Renal cortical epithelial cell (primary cell): Measurements from ENCODE around the gene RGS14. TPM values are rescaled to one million over a fixed set of nuclear protein-coding genes. Genes with fewer than 3 reads are reported as not detected.
"Not testable (repeated sequence)": the region's sequence is repeated elsewhere in the genome, so short reads cannot be mapped to it uniquely, and the experiment has no call there.

Experiments used
- DNase-seq: peaks from one replicate; pipeline ENCODE4 v3.0.0-alpha.2; 2011; ENCODE audit warnings: low read depth
- total RNA-seq: library from RNA; depleted of rRNA; stranded (reverse); fragments of >200 nt; gene quantifications from 2 replicates; pipeline ENCODE4 v1.2.3, GENCODE V29; 2014

Gene RGS14
- total RNA-seq, 1 donor from 2014 or later, result 11.1 TPM

DNA sequence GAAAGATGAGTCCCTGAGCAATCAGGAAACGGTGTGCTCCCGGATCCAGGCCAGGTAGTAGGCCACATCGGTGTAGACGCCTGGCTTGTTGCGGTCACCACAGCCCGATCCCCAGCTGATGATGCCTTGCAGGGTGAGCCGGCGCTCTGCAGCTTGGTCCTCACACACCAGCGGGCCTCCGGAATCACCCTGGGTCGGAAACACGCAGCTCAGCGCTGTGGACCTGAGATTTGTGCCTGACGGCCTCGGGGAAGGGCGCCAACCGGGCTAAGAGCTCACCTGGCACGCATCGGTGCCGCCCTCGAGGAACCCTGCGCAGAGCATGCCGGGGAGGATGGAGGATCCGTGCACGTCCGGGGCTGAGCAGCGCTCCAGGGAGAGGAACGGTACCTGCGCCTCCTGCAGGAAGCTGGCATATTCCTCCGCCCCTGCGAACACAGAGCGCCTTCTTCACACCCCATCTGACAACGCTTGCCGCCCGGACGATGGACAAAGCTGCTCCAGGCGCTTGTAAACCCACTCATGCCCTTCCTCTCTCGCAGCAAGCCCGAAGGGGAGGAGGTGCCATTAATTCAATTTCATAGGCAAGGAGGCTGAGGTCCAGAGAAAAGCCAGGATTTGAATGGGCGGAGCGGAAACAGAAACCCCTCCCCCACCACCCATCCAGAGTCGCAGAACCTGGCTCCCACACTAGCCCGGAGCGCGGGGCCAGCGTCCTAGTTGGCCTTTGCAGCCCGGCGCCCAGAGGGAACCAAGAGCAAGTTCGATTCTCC, 44.7 kb downstream of the RGS14 start:
- peak; percentile 65 for DNase-seq

GRCh38 chr5:177403102-177403791, 45.5 kb downstream of the RGS14 start:
- DNase-seq, result no peak

DNA sequence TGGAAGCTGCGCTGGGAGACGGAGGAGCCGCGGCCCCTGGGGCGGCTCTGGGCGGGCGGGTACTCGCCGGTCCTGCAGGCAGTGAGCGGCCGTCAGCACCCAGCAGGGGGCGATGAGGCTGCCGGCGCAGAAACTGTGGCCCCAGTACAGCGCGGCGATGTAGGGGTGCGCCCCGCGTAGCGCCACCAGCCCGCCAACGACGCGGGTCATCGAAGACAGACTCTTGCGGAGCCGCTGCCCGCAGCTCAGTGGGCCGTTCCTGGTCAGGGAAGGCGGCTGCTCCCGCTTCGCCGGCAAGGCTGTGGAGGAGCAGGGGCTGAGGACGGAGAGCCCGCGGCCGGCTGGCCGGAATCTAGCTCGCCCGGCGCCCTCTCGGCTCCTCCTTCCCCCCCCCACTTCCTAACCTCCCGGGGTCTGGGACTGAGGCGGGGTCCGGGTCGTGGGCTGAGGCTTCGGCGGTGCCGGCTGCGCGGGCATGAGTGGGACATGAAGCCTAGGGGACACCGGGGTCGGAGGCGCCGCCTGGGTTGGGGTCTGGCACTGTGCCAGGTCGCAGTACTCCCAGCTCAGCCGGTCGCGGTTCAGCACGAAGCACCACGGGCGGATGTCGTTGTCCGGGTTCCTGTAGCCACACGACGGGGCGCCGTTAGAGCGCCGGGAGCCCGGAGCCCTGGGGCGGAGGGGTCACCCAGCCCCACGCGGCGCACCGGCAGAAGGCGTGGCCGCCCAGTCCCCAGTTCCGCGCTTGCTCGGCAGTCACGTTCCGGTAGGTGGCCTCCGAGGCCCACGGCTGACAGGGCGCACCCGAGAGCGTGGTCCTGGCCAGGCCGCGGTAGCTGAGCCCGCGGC, 46.3 kb downstream of the RGS14 start:
- DNase-seq, result peak; percentile 38

GRCh38 chr5:177404641-177405179, 47.0 kb downstream of the RGS14 start:
- DNase-seq, result no peak

DNA sequence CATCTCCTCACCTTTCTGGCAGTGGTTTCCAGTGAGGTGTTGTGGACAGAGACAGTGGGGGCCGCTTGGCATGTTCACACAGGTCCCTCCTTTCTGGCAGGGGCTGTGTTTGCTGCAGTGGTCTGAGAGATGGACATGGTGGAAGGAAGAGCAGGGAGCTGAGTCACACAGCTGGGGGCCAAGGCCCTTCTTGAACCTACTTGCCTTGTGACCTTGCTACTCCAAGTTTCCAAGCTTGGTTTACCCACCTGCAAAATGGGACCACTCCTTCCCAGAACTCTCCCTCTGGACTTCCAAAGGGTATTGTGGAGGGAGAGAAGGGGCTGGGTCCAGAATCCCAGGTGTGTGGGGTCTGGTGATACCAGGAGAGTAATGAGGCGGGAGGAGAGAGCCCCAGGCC, 47.6 kb downstream of the RGS14 start:
- DNase-seq, result no peak

GRCh38 chr5:177405805-177406204, 48.1 kb downstream of the RGS14 start:
- no peak for DNase-seq

DNA sequence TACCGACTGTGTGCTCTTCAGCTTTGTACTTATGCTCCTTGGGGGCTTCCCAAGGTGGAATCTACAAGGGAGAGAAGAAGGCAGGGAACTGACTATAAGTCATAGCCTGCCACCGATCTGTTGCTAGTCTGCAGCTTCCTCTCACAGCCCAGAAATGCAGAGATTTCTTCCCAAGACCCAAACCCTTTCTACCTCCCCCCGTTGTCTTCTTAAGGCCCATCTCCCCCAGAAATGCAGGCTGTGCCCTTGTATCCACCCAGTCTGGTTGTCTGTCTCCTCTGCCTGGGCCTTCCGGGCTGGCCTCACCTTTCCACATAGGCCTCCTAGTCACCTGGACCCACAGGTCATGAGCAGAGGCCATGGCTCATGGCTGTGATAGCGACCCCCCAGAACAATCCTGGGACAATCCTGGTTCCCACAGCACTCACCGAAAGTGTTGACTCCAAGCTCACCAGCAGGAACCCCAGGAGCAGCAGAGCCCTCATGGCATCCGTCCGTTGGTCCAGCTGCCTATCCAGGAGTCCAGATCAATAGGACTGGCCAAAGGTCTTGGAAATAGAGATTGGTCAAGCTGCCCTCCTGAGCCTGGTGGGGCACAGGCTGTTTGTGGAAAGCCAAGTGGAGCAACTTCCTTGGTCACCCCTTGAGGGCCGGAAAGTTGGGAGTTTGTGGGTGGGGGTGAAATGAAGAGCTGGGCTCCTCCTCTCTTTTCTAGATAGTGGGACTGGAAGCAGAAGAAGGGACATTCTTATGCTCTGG, 51.5 kb downstream of the RGS14 start, which contains the start of gene F12:
Gene F12, minus strand, starts transcription at position 522 of the 759 bp plus-strand sequence. Its CDS starts 37 bp downstream, at position 485.
- no peak for DNase-seq

- no peak for DNase-seq
Observed at GRCh38 chr5:177410575-177410974, 52.9 kb downstream of the RGS14 start.

DNA sequence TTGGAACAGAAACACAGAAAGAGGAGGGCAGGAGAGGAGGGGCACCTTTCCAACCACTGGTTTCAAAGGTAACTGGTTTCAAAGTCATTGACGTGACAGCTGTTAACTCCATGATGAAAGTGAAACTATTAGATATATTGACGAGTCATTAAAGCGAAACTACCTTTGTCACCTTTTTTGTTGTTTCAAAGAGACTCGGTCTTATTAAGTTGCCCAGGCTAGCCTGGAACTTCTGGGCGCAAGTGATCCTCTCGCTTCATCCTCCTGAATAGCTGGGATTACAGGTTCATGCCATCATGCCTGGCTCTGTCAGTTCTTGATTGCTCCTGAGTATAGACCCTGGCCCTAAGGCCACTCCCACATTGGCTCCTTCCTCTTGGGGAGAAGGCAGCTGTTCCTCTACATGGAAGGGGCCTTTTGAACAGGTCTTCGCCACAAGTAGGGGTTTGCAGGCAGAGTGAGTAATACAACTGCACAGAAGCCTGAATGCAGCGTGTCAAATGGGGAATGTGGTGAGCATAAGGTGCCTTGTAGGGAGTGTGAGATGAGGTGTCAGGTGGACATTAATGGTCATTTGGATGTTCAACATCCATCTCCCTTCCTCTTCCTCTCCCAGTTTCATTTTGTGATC, 55.0 kb downstream of the RGS14 start:
- DNase-seq, result no peak

GRCh38 chr5:177414481-177414880, 56.8 kb downstream of the RGS14 start:
- DNase-seq, result no peak

- not testable (repeated sequence) for DNase-seq
Observed at GRCh38 chr5:177417081-177417480, 59.4 kb downstream of the RGS14 start.

DNA sequence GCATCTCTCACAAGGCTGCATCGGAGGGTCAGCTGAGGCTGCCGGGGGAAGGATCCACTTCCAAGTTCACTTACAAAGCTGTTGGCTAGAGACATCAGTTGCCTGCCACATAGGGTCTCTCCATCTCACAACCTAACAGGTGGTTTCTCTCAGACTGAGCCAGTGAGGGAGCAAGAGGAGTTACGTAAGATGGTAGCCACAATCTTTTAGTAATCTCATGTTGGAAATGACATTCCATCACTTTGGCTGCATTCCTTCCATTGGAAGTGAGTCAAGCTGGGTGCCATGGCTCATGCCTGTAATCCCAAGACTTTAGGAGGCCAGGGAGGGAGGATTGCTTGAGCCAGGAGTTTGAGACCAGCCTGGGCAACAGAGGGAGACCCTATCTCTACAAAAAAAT, 61.3 kb downstream of the RGS14 start:
- peak; percentile 46 for DNase-seq

DNA sequence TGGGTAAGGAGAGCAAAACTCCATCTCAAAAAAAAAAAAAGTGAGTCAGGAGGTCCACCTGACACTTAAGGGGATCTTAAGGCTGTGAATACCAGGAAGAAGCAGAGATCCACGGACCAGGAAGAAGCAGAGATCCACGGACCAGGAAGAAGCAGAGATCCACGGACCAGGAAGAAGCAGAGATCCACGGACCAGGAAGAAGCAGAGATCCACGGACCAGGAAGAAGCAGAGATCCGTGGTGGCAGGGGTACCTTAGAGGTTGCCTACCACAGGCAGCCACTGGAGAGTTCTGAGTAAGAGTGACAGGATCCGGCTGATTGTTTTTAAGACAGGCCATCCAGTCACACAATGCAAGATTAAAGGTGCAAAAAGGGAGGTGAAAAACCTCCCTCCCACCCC, 62.7 kb downstream of the RGS14 start:
- DNase-seq, result not testable (repeated sequence)

- no peak for DNase-seq
Observed at GRCh38 chr5:177421062-177421798, 63.5 kb downstream of the RGS14 start.

Other genes starting within 250 kb of the RGS14 start
- 42.4 and 59.1 TPM in 2 replicates for gene NSD1, start 224.2 kb upstream of the RGS14 start, total RNA-seq
- gene RAB24, start 54.2 kb upstream of the RGS14 start, total RNA-seq, result 13.5 and 23.0 TPM in 2 replicates
- gene PRELID1, start 54.1 kb upstream of the RGS14 start, total RNA-seq, result 52.0 and 115 TPM in 2 replicates
- gene MXD3, start 46.0 kb upstream of the RGS14 start, total RNA-seq, result 1.4 and 3.6 TPM in 2 replicates
- gene LMAN2, start 6.3 kb upstream of the RGS14 start, total RNA-seq, result 242 and 337 TPM in 2 replicates
- 0.05 TPM in 1 of 2 replicates, not detected in the other for gene SLC34A1, start 26.5 kb downstream of the RGS14 start, total RNA-seq
- not detected in 2 replicates for gene PFN3, start 42.7 kb downstream of the RGS14 start, total RNA-seq
- gene F12, start 51.6 kb downstream of the RGS14 start, total RNA-seq, result 3.1 and 5.9 TPM in 2 replicates
- 21.3 and 31.1 TPM in 2 replicates for gene GRK6, start 68.8 kb downstream of the RGS14 start, total RNA-seq
- gene PRR7, start 88.9 kb downstream of the RGS14 start, total RNA-seq, result 9.4 and 11.0 TPM in 2 replicates
- gene DBN1, start 115.7 kb downstream of the RGS14 start, total RNA-seq, result 191 and 241 TPM in 2 replicates
- gene PDLIM7, start 139.7 kb downstream of the RGS14 start, total RNA-seq, result 103 and 161 TPM in 2 replicates
- 0.17 and 13.6 TPM in 2 replicates for gene DOK3, start 151.9 kb downstream of the RGS14 start, total RNA-seq
- gene DDX41, start 159.0 kb downstream of the RGS14 start, total RNA-seq, result 74.0 and 141 TPM in 2 replicates
- 7.3 and 25.4 TPM in 2 replicates for gene FAM193B, start 196.6 kb downstream of the RGS14 start, total RNA-seq
- gene TMED9, start 234.3 kb downstream of the RGS14 start, total RNA-seq, result 168 and 181 TPM in 2 replicates
- gene B4GALT7, start 242.2 kb downstream of the RGS14 start, total RNA-seq, result 31.6 and 36.2 TPM in 2 replicates